Measurements from ENCODE around the gene PRDM16. TPM values are rescaled to one million over a fixed set of nuclear protein-coding genes. Genes with fewer than 3 reads are reported as not detected.

Gene PRDM16
- polyA plus RNA-seq, 3 donors: not detected

GRCh38 chr1:3432306-3432705, 363.3 kb downstream of the PRDM16 start:
- no peak overlapping the region for H3K27ac Mint-ChIP-seq
- Histone ChIP-seq H3K79me2 (ENCODE audit: insufficient read depth, low read length) (no peaks in the 10 kb centered on the region), H3K4me3 (replicated peaks in 1 of 3; ENCODE audit: low read depth in 2 of 3, low read length in 3 of 3) (no peak overlapping the region), H3K4me1 (ENCODE audit: control insufficient read depth in 1 of 2, insufficient read depth in 2 of 2, low read length in 2 of 2) (no peaks in the 10 kb centered on the region), H3K36me3 (replicated peaks in 1 of 2; ENCODE audit: control insufficient read depth in 1 of 2, insufficient read depth in 2 of 2, low read length in 2 of 2) (no peaks in the 10 kb centered on the region), H3K9ac (ENCODE audit: insufficient read depth, low read length, poor library complexity, severe bottlenecking) (no peak overlapping the region), H3K4me2 (replicated peaks; ENCODE audit: extremely low read depth, low read length, poor library complexity, severe bottlenecking) (no peak overlapping the region), H3K27ac (ENCODE audit: low read depth in 1 of 2, low read length in 2 of 2) (no peak overlapping the region), H2AFZ (ENCODE audit: insufficient read depth, low read depth, low read length, poor library complexity, severe bottlenecking) (no peak overlapping the region), H4K20me1 (ENCODE audit: insufficient read depth, low read length) (no peaks in the 10 kb centered on the region), H3K27me3 (ENCODE audit: control insufficient read depth in 2 of 2, insufficient read depth in 2 of 2, low read length in 2 of 2) (no peaks in the 10 kb centered on the region), H3K9me3 (replicated peaks in 1 of 2; ENCODE audit: control insufficient read depth in 1 of 2, insufficient read depth in 1 of 2, low read length in 2 of 2) (no peaks in the 10 kb centered on the region)
- no peaks in the 10 kb centered on the region for H3K9me3 Mint-ChIP-seq
- intact Hi-C loops (cut with micrococcal nuclease): no loop called here
- peaks cover 0 to 4% (median 1%) of the 10 kb centered on the region in 3 donors for H3K27me3 Mint-ChIP-seq (ENCODE audit: low read depth in 3 of 3)
- WGBS (ENCODE audit: insufficient coverage): 84% methylated on average over 15 of the region's 15 CpGs
- no peak for TF ChIP-seq CTCF (IDR thresholded peaks at IDR 0.05)
- H3K36me3 Mint-ChIP-seq: no peaks in the 10 kb centered on the region
- H3K4me1 Mint-ChIP-seq: no peaks in the 10 kb centered on the region
- no peak overlapping the region for H3K4me3 Mint-ChIP-seq
- no peak for DNase-seq

GRCh38 chr1:3433076-3433475, 364.1 kb downstream of the PRDM16 start:
- Histone ChIP-seq H3K79me2 (ENCODE audit: insufficient read depth, low read length) (no peaks in the 10 kb centered on the region), H3K4me1 (ENCODE audit: control insufficient read depth in 1 of 2, insufficient read depth in 2 of 2, low read length in 2 of 2) (no peaks in the 10 kb centered on the region), H3K9ac (ENCODE audit: insufficient read depth, low read length, poor library complexity, severe bottlenecking) (no peak overlapping the region), H4K20me1 (ENCODE audit: insufficient read depth, low read length) (no peaks in the 10 kb centered on the region), H2AFZ (ENCODE audit: insufficient read depth, low read depth, low read length, poor library complexity, severe bottlenecking) (no peak overlapping the region), H3K27me3 (ENCODE audit: control insufficient read depth in 2 of 2, insufficient read depth in 2 of 2, low read length in 2 of 2) (no peaks in the 10 kb centered on the region), H3K4me3 (replicated peaks in 1 of 3; ENCODE audit: low read depth in 2 of 3, low read length in 3 of 3) (no peak overlapping the region), H3K27ac (ENCODE audit: low read depth in 1 of 2, low read length in 2 of 2) (no peak overlapping the region), H3K9me3 (replicated peaks in 1 of 2; ENCODE audit: control insufficient read depth in 1 of 2, insufficient read depth in 1 of 2, low read length in 2 of 2) (no peaks in the 10 kb centered on the region), H3K4me2 (replicated peaks; ENCODE audit: extremely low read depth, low read length, poor library complexity, severe bottlenecking) (no peak overlapping the region), H3K36me3 (replicated peaks in 1 of 2; ENCODE audit: control insufficient read depth in 1 of 2, insufficient read depth in 2 of 2, low read length in 2 of 2) (no peaks in the 10 kb centered on the region)
- no peak for DNase-seq
- H3K36me3 Mint-ChIP-seq: no peaks in the 10 kb centered on the region
- no peak overlapping the region for H3K27ac Mint-ChIP-seq
- WGBS (ENCODE audit: insufficient coverage): 94% methylated on average over 14 of the region's 14 CpGs
- H3K4me3 Mint-ChIP-seq: no peak overlapping the region
- no peak for TF ChIP-seq CTCF (IDR thresholded peaks at IDR 0.05)
- H3K27me3 Mint-ChIP-seq (ENCODE audit: low read depth in 3 of 3): peaks cover 0 to 4% (median 1%) of the 10 kb centered on the region in 3 donors
- no peaks in the 10 kb centered on the region for H3K4me1 Mint-ChIP-seq
- H3K9me3 Mint-ChIP-seq: no peaks in the 10 kb centered on the region
- intact Hi-C loops (cut with micrococcal nuclease): no loop called here

All from CD14-positive monocyte (primary cell).